ENCODE results near the gene NAXD. TPM values are rescaled to one million over a fixed set of nuclear protein-coding genes. Genes with fewer than 3 reads are reported as not detected.

Gene NAXD
- polyA plus RNA-seq, 1 donor from 2014 or later = 58.1 TPM

- TF ChIP-seq SMC3 (conservative IDR thresholded peaks at IDR 0.05; ENCODE audit: poor library complexity) = no peak
Observed at GRCh38 chr13:110628952-110629701, 13.8 kb downstream of the NAXD start (continued).

GRCh38 chr13:110629735-110630134 lies 14.4 kb downstream of the NAXD start:
- no peaks in the 10 kb centered on the region for H3K9me3 ChIP-seq (ENCODE audit: low read length)
- H3K9ac ChIP-seq (ENCODE audit: low read length) = no peak overlapping the region
- H3K4me2 ChIP-seq (ENCODE audit: low read length) = no peak overlapping the region
- no peaks in the 10 kb centered on the region for H3K36me3 ChIP-seq (ENCODE audit: insufficient read depth, low read length)
- H3K79me2 ChIP-seq (replicated peaks; ENCODE audit: insufficient read depth, low read length) = no peaks in the 10 kb centered on the region
- no peak for TF ChIP-seq SMC3 (conservative IDR thresholded peaks at IDR 0.05; ENCODE audit: poor library complexity)
- no peak for TF ChIP-seq TAF1 (IDR thresholded peaks at IDR 0.05; ENCODE audit: low read depth)
- no peak for TF ChIP-seq POLR2AphosphoS5 (IDR thresholded peaks at IDR 0.05)
- no peak for TF ChIP-seq RAD21 (conservative IDR thresholded peaks at IDR 0.05)
- no peak for TF ChIP-seq EZH2 (IDR thresholded peaks at IDR 0.05; ENCODE audit: borderline replicate concordance, insufficient read depth, low read length, poor library complexity, severe bottlenecking)
- no peak for TF ChIP-seq CTCF (IDR thresholded peaks at IDR 0.05; ENCODE audit: poor library complexity, severe bottlenecking)
- no peak for TF ChIP-seq MXI1 (conservative IDR thresholded peaks at IDR 0.05; ENCODE audit: poor library complexity, severe bottlenecking)
- no peak for TF ChIP-seq EP300 (conservative IDR thresholded peaks at IDR 0.05; ENCODE audit: poor library complexity, severe bottlenecking)
- no peak for TF ChIP-seq REST (IDR thresholded peaks at IDR 0.05; ENCODE audit: borderline replicate concordance)
- no peaks in the 10 kb centered on the region for H3K27me3 ChIP-seq (ENCODE audit: insufficient read depth, low read depth, low read length)
- H4K20me1 ChIP-seq (ENCODE audit: insufficient read depth) = no peaks in the 10 kb centered on the region
- no peak overlapping the region for H2AFZ ChIP-seq (ENCODE audit: low read depth, low read length)
- H3K27ac ChIP-seq (ENCODE audit: low read length) = no peak overlapping the region
- no peaks in the 10 kb centered on the region for H3F3A ChIP-seq (ENCODE audit: insufficient read depth, low read length, poor library complexity, severe bottlenecking)
- no peaks in the 10 kb centered on the region for H3K9me2 ChIP-seq (ENCODE audit: insufficient read depth, low read length)
- H3K4me3 ChIP-seq (ENCODE audit: low read length) = no peak overlapping the region

GRCh38 chr13:110630566-110631119 lies 15.3 kb downstream of the NAXD start:
- H3K4me3 ChIP-seq (ENCODE audit: low read length) = no peak overlapping the region
- H3F3A ChIP-seq (ENCODE audit: insufficient read depth, low read length, poor library complexity, severe bottlenecking) = no peaks in the 10 kb centered on the region
- H3K9me2 ChIP-seq (ENCODE audit: insufficient read depth, low read length) = no peaks in the 10 kb centered on the region
- no peaks in the 10 kb centered on the region for H3K27me3 ChIP-seq (ENCODE audit: insufficient read depth, low read depth, low read length)
- no peaks in the 10 kb centered on the region for H4K20me1 ChIP-seq (ENCODE audit: insufficient read depth)
- H3K27ac ChIP-seq (ENCODE audit: low read length) = no peak overlapping the region
- H3K9me3 ChIP-seq (ENCODE audit: low read length) = no peaks in the 10 kb centered on the region
- TF ChIP-seq REST (IDR thresholded peaks at IDR 0.05; ENCODE audit: borderline replicate concordance) (no peak), SMC3 (conservative IDR thresholded peaks at IDR 0.05; ENCODE audit: poor library complexity) (no peak), TAF1 (IDR thresholded peaks at IDR 0.05; ENCODE audit: low read depth) (no peak), CTCF (IDR thresholded peaks at IDR 0.05; ENCODE audit: poor library complexity, severe bottlenecking) (no peak), EZH2 (IDR thresholded peaks at IDR 0.05; ENCODE audit: borderline replicate concordance, insufficient read depth, low read length, poor library complexity, severe bottlenecking) (no peak), MXI1 (conservative IDR thresholded peaks at IDR 0.05; ENCODE audit: poor library complexity, severe bottlenecking) (no peak), EP300 (conservative IDR thresholded peaks at IDR 0.05; ENCODE audit: poor library complexity, severe bottlenecking) (no peak), RAD21 (conservative IDR thresholded peaks at IDR 0.05) (no peak), POLR2AphosphoS5 (IDR thresholded peaks at IDR 0.05) (no peak)
- H2AFZ ChIP-seq (ENCODE audit: low read depth, low read length) = no peak overlapping the region
- H3K9ac ChIP-seq (ENCODE audit: low read length) = no peak overlapping the region
- H3K79me2 ChIP-seq (replicated peaks; ENCODE audit: insufficient read depth, low read length) = no peaks in the 10 kb centered on the region
- no peaks in the 10 kb centered on the region for H3K36me3 ChIP-seq (ENCODE audit: insufficient read depth, low read length)
- H3K4me2 ChIP-seq (ENCODE audit: low read length) = no peak overlapping the region

All from neural cell (in vitro differentiated cells).